Muscle of leg (tissue), 11 donors: ENCODE results near the gene PRODH. TPM values are rescaled to one million over a fixed set of nuclear protein-coding genes. Genes with fewer than 3 reads are reported as not detected.
"Not testable (repeated sequence)": the region's sequence is repeated elsewhere in the genome, so short reads cannot be mapped to it uniquely, and the experiment has no call there.

ENCODE experiments used
- DNase-seq: peaks from one replicate; pipeline ENCODE4 v3.0.0; 2013
- H3K27ac ChIP-seq: one replicate; pipeline ENCODE4 v1.5.1; 2013; ENCODE audit warnings: mild to moderate bottlenecking, low read length, control low read depth
- H3K27me3 ChIP-seq: one replicate; pipeline ENCODE4 v1.6.1; 2013; ENCODE audit warnings: low read length; ENCODE audit not compliant: control insufficient read depth, insufficient read depth
- H3K36me3 ChIP-seq: one replicate; pipeline ENCODE4 v1.6.1; 2013; ENCODE audit warnings: low read length; ENCODE audit not compliant: control insufficient read depth, insufficient read depth
- H3K4me1 ChIP-seq: one replicate; pipeline ENCODE4 v1.6.1; 2013; ENCODE audit warnings: low read length; ENCODE audit not compliant: control insufficient read depth, insufficient read depth
- H3K4me3 ChIP-seq: one replicate; pipeline ENCODE4 v1.5.1; 2013; ENCODE audit warnings: low read length, control low read depth
- H3K9me3 ChIP-seq: replicated peaks from 2 replicates; pipeline ENCODE4 v1.6.1; 2013; ENCODE audit warnings: low read depth, low read length; ENCODE audit not compliant: control insufficient read depth
- WGBS: methylation state at CpG from one replicate; pipeline ENCODE4 v1.1.5; 2013; ENCODE audit warnings: missing lambda C conversion rate; ENCODE audit not compliant: insufficient coverage; 5-methylcytosine and 5-hydroxymethylcytosine counted together
- polyA plus RNA-seq, 8 donors: library from polyadenylated mRNA; unstranded; fragments of 120-200 nt; gene quantifications; one replicate each; pipeline versions ENCODE4 v1.2.1 to v1.2.3, GENCODE V29; 2013; ENCODE audit warnings: inconsistent platforms in 1 of 8, low replicate concordance in 1 of 8; ENCODE audit not compliant: insufficient read length in 8 of 8, insufficient read depth in 1 of 8
- total RNA-seq: library from RNA; stranded (reverse); fragments of 120-200 nt; gene quantifications from one replicate; pipeline ENCODE4 v1.2.4, GENCODE V29; 2013

The PRODH gene
- total and polyA plus RNA-seq, 9 donors, result 2.7 to 18.7 (median 7.1) TPM

DNA sequence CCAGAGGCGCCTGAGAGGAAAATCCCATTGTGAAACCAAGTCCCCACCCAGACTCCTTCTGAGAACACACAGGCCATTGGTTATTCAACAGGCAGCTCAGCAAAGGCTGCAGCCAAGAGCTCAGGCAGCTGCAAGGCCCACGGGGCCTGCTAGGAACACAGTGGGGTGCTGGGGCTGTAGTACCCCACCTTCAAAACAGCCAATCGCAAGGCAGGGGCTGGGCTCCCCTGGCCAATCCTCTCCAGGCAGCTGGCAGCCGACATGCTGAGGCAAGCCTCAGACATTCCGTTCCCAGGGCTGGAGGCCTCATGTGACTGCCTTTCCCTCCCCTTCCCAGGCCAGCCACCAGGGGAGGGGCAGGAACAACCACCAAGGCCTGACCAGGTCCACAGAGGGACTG lies 6.6 kb downstream of the PRODH start:
- no peaks in the 10 kb centered on the region for H3K4me1 ChIP-seq
- no peaks in the 10 kb centered on the region for H3K9me3 ChIP-seq
- no peak overlapping the region for H3K27ac ChIP-seq
- H3K4me3 ChIP-seq, result no peak overlapping the region
- H3K36me3 ChIP-seq, result no peaks in the 10 kb centered on the region
- H3K27me3 ChIP-seq, result no peaks in the 10 kb centered on the region
- no peak for DNase-seq
- WGBS, result no CpG with 5 or more reads among the region's 5 CpGs

DNA sequence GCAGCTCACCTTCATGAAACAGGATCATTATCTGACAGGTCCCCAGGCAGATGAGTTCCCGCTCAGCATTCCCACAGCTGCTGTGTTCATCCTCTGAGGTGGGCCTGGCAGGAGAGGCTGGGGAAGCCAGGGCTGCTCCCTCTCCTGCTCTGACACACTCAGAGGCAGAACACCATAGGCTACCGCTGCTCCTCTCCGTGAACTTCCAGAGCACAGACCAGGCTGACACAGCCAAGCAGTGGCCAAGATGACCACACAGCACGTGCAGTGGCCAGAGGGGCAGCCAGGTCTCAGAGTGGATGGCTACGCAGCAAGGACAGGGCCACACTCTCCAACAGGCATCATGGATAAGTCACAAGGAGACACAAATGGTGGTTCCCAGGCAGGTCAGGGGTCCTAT lies 8.5 kb downstream of the PRODH start:
- DNase-seq, result no peak
- Histone ChIP-seq H3K4me3 (no peak overlapping the region), H3K27ac (no peak overlapping the region), H3K4me1 (no peaks in the 10 kb centered on the region), H3K36me3 (no peaks in the 10 kb centered on the region), H3K9me3 (no peaks in the 10 kb centered on the region), H3K27me3 (no peaks in the 10 kb centered on the region)
- WGBS, result no CpG with 5 or more reads among the region's 5 CpGs

DNA sequence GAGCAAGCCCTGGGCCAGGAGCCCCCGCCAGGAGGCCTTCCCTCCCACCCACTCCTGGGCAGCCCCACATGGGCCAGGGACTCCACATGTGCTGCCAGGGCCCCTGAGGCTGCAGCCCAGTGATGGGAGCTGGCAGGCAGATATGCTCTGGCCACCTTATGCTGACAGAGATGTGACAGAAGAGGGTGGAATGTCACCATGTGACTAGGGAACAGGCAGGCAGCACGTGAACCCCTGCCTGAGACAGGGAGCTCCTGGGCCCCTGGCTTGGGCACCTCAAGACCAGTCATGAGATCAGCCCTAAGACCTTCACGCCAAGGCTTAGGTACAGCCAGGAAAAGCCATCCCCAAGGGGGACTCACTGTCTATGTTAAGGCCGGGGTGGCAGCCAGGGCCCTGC lies 9.1 kb downstream of the PRODH start:
- Histone ChIP-seq H3K27me3 (no peaks in the 10 kb centered on the region), H3K36me3 (no peaks in the 10 kb centered on the region), H3K9me3 (no peaks in the 10 kb centered on the region), H3K4me1 (no peaks in the 10 kb centered on the region), H3K4me3 (no peak overlapping the region), H3K27ac (no peak overlapping the region)
- no CpG with 5 or more reads among the region's 4 CpGs for WGBS
- DNase-seq, result no peak

DNA sequence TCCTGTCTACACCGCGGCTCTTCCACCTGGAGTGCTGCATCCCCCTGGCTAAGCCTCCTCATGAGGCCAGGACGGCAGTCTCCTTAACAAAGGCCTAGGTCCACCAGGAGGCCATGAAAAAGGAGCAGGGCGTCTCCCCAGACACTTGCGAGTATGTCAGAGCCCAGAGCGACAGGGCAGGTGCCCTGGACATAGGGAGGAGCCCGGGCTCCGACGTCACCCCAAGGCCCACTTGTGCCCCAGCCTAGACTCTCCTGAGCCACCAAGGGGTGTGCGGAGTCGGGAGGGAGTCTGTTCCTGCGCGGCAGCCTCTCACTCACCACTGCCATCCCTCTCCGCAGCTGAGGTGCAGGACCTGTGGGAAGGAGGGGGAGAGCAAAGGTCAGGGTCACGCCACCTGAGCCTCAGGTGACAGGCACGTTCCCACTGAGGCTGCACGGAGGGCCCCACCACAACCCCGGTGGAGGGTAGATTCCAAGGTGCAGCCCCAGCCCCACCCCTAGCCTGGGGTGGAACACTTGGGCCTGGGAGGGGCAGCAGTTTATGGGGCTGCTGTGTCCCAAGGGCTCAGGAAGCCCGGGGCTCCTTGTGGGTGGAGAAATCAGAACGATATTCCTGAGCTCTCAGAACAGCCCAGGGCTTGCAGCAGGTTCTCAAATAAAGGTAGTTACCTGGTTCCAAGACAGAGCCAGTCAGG lies 10.6 kb downstream of the PRODH start:
- Histone ChIP-seq H3K27me3 (no peaks in the 10 kb centered on the region), H3K27ac (no peak overlapping the region), H3K4me3 (no peak overlapping the region), H3K9me3 (no peaks in the 10 kb centered on the region), H3K36me3 (no peaks in the 10 kb centered on the region), H3K4me1 (no peaks in the 10 kb centered on the region)
- no CpG with 5 or more reads among the region's 20 CpGs for WGBS
- DNase-seq, result no peak

DNA sequence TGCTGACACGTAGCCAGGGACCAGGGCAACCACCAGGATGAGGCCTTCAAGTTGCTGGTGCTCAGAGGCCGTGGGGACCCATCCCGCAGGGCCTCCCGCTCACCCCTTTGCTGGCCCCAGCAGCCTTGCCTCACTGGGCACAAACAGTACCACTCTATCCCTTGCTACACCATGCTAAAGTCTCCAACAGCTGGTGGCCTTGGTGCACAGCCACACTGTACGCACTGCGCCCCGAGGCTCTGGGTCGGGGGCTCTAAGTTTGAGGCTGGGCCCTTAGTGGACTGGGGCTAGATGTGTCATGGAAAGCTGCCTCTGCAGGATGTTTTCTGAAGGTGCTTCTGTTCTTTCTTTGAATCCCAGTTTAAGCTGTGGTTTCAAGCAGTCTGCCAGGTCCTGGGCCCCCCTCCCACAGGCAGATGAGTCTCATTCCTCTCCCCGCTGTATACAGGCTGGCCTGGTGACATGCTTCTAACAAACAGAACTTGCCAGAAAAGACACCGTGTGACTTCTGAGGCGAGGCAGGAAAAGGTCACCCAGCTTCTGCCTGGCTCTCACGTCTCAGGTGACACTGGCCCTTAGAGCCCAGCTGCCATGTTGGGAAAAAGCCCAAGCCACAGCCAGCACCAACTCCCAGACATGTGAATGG lies 15.7 kb downstream of the PRODH start:
- H3K4me1 ChIP-seq, H3K27ac ChIP-seq, H3K9me3 ChIP-seq, DNase-seq, H3K4me3 ChIP-seq, H3K27me3 ChIP-seq, H3K36me3 ChIP-seq: not testable (repeated sequence)
- WGBS, result no CpG with 5 or more reads among the region's 12 CpGs

DNA sequence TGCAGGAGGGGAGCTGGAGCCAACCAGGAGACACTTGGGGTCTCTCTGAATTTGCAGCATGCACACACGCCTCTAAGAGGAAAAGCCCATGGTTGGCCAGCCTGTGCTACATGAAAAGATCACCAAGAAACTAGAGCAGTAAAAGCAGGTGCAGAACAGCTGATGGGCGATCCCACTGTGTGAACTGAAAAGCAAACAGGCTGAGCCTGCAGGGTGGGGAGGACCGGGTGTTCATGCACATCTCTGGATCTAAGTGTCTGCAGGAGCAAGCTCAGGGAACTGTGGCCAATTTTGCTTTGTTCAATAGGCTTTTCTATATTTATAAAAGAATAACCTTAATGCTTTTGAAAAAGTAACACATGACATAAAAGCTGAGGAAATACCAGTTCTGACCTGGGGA lies 18.3 kb downstream of the PRODH start:
- H3K27me3 ChIP-seq, H3K4me3 ChIP-seq, H3K27ac ChIP-seq, H3K36me3 ChIP-seq, H3K4me1 ChIP-seq, H3K9me3 ChIP-seq, DNase-seq: not testable (repeated sequence)
- WGBS, result no CpG with 5 or more reads among the region's 3 CpGs

GRCh38 chr22:18915550-18915949 lies 20.5 kb downstream of the PRODH start:
- no CpG with 5 or more reads among the region's 9 CpGs for WGBS
- H3K4me1 ChIP-seq, result not testable (repeated sequence)

DNA sequence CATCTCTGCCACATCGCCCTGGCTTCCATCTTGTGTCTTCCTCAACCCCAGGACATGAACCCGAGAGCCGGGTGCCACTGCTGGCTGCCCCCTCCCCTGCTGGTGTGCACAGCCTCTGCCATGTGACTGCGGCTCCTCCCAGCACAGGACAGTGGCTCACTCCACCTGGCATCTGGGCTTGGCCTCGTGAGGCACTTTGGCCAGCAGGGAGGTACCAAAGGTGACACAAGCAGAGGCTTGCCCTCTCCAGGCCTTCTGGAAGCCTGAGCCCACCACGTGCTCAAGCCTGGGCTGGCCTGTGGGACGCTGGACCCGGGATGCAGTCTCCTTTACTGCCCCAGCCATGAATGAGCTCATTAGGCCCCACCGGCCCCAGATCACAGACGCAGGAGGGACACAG lies 21.5 kb downstream of the PRODH start:
- H3K36me3 ChIP-seq, DNase-seq, H3K9me3 ChIP-seq, H3K4me1 ChIP-seq, H3K27me3 ChIP-seq, H3K27ac ChIP-seq, H3K4me3 ChIP-seq: not testable (repeated sequence)
- WGBS, result no CpG with 5 or more reads among the region's 10 CpGs

More at GRCh38 chr22:18915550-18915949, 20.5 kb downstream of the PRODH start:
- not testable (repeated sequence) for DNase-seq, H3K27ac ChIP-seq, H3K36me3 ChIP-seq, H3K27me3 ChIP-seq, H3K4me3 ChIP-seq, H3K9me3 ChIP-seq

DNA sequence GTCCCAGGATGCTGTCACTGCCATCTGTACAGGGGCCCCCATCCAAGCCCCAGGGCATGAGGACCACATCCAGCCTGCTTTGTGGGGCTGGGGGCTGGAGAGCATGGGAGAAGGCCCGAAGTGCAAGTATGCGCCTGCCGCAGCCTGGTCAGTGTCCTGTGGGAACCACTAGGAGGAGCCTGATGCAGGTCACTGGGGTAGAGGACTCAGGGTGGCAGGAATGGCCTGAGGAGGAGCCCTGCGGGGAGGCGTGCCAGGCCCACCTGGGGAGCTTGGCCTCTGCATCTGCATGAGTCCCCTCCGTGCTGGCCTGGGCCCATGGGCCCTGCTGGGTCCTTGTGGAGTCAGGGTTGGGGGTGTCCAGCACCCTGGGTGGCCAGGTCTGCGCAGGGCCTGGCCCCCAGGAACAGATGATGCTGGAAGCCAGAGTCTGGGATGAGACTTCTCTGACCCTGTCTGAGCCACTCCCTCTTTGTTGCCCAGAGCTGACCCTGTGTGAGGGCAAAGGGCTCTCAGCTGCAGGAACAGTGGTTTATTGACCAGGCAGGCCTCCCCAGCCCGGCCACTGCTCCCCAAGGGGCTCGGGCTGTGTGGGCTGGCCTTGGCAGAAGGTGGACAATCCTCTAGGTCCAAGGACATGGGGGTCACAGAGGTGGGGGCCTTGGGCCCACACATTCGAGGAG lies 23.7 kb downstream of the PRODH start:
- not testable (repeated sequence) for H3K36me3 ChIP-seq, DNase-seq, H3K4me3 ChIP-seq, H3K9me3 ChIP-seq, H3K27ac ChIP-seq, H3K27me3 ChIP-seq, H3K4me1 ChIP-seq
- no CpG with 5 or more reads among the region's 10 CpGs for WGBS

DNA sequence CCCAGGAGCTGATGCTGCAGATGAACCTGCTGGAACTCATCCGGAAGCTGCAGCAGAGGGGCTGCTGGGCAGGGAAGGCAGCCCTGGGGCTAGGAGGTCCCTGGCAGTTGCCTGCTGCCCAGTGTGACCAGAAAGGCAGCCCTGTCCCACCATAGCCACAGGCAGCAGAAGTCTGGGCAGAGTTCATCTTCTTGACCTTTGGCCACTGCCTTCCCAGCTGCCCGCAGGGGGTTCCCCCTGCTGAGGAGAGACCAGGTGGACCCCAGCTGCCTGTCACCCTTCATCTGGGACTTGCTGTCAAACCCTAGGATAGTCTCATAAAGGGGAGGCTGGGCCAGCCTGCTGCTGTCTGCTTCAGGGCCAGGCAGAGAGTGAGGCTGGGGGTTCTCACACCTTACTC lies 24.6 kb downstream of the PRODH start:
- WGBS, result no CpG with 5 or more reads among the region's 2 CpGs
- not testable (repeated sequence) for H3K9me3 ChIP-seq, H3K27me3 ChIP-seq, H3K4me1 ChIP-seq, H3K27ac ChIP-seq, H3K4me3 ChIP-seq, DNase-seq, H3K36me3 ChIP-seq
